PC-3 (cell line): Measurements from ENCODE around the gene SPCS2.

Experiments used
- CTCF ChIP-seq: fragments of 300-600 bp; sonication (generic); conservative IDR thresholded peaks from 2 replicates; pipeline ENCODE4 v1.5.1; 2017; ENCODE audit warnings: antibody characterized with exemption, low read depth, mild to moderate bottlenecking, low read length
- EZH2 ChIP-seq: fragments of 300-600 bp; sonication (generic); IDR thresholded peaks from one replicate; pipeline ENCODE4 v1.6.1; 2017; ENCODE audit warnings: antibody characterized with exemption, mild to moderate bottlenecking, low read length; ENCODE audit not compliant: unreplicated experiment
- EZH2phosphoT487 ChIP-seq: fragments of 300-600 bp; sonication (generic); IDR thresholded peaks from 2 replicates; pipeline ENCODE4 v1.6.1; 2018; ENCODE audit warnings: mild to moderate bottlenecking, antibody characterized with exemption, low read length, borderline replicate concordance

- TF ChIP-seq EZH2 (no peak), CTCF (no peak), EZH2phosphoT487 (no peak)
Observed at GRCh38 chr11:74941492-74941891, 7.6 kb upstream of the SPCS2 start.
